HepG2 (cell line): ENCODE measurements around the gene FAM20A. TPM values are rescaled to one million over a fixed set of nuclear protein-coding genes. Genes with fewer than 3 reads are reported as not detected.

Experiments used
- HNF4A ChIP-seq: sonication (generic); formaldehyde crosslinking; IDR thresholded peaks from 2 replicates; pipeline ENCODE4 v1.4.0; 2020; ENCODE audit warnings: missing genetic modification reagents
- NR2F1 ChIP-seq, 2 experiments: fragments of 450-650 bp in 1 of 2; formaldehyde crosslinking in 1 of 2; IDR thresholded peaks; 2 replicates each; pipeline versions ENCODE4 v1.5.0 to v1.6.1; 2016 to 2020; ENCODE audit warnings: mild to moderate bottlenecking in 1 of 2, missing compliant biosample characterization in 1 of 2, missing genetic modification reagents in 1 of 2, moderate library complexity in 1 of 2
- REPIN1 ChIP-seq: sonication (generic); formaldehyde crosslinking; IDR thresholded peaks from 2 replicates; pipeline ENCODE4 v1.8.0; 2022; ENCODE audit warnings: missing genetic modification reagents, low read depth, mild to moderate bottlenecking, borderline replicate concordance
- SAFB2 ChIP-seq: sonication (generic); formaldehyde crosslinking; IDR thresholded peaks from 2 replicates; pipeline ENCODE4 v1.5.1; 2020; ENCODE audit warnings: missing genetic modification reagents, low read depth, mild to moderate bottlenecking, borderline replicate concordance
- SP140L ChIP-seq: sonication (generic); formaldehyde crosslinking; IDR thresholded peaks from 2 replicates; pipeline ENCODE4 v1.4.0; 2020; ENCODE audit warnings: missing genetic modification reagents, borderline replicate concordance
- STAT5B ChIP-seq: sonication (generic); formaldehyde crosslinking; IDR thresholded peaks from 2 replicates; pipeline ENCODE4 v1.4.0; 2020; ENCODE audit warnings: missing genetic modification reagents
- ZFP36L2 ChIP-seq: sonication (generic); formaldehyde crosslinking; IDR thresholded peaks from 2 replicates; pipeline ENCODE4 v1.4.0; 2020; ENCODE audit warnings: missing genetic modification reagents
- ZNF552 ChIP-seq: sonication (generic); formaldehyde crosslinking; IDR thresholded peaks from 2 replicates; pipeline ENCODE4 v1.9.0; 2022; ENCODE audit warnings: missing genetic modification reagents, mild to moderate bottlenecking, borderline replicate concordance
- ZNF562 ChIP-seq: sonication (generic); formaldehyde crosslinking; IDR thresholded peaks from 2 replicates; pipeline ENCODE4 v1.8.0; 2022; ENCODE audit warnings: missing genetic modification reagents, borderline replicate concordance
- ZNF768 ChIP-seq: sonication (generic); formaldehyde crosslinking; IDR thresholded peaks from 2 replicates; pipeline ENCODE4 v1.4.0; 2020; ENCODE audit warnings: missing genetic modification reagents
- ZNF83 ChIP-seq: sonication (generic); formaldehyde crosslinking; IDR thresholded peaks from 2 replicates; pipeline ENCODE4 v1.4.0; 2020; ENCODE audit warnings: missing genetic modification reagents, mild to moderate bottlenecking, borderline replicate concordance
- polyA plus RNA-seq, 8 experiments: library from polyadenylated mRNA; depleted of rRNA in 3 of 8; stranded (reverse) in 7 of 8; unstranded in 1 of 8; fragments of >200 nt; fragmentation: Illumina TruSeq in 4 of 8; extraction: Trizol in 4 of 8; gene quantifications; 2 replicates each; pipeline versions ENCODE4 v1.2.1 to v1.2.3, GENCODE V29; 2011 to 2016; ENCODE audit warnings: low read depth in 4 of 8, missing spikeins in 1 of 8, mixed read lengths in 1 of 8; ENCODE audit not compliant: insufficient read depth in 1 of 8
- total RNA-seq, 5 experiments: library from RNA; depleted of rRNA; stranded (reverse); fragments of >200 nt; fragmentation: Illumina TruSeq; extraction: Trizol; gene quantifications; 2 replicates each; pipeline ENCODE4 v1.2.3, GENCODE V29; 2016; ENCODE audit warnings: low read depth in 1 of 5
- TF ChIP-seq, protein P1 (sequence below): conservative IDR thresholded peaks from 2 replicates; pipeline ENCODE4 v1.6.1; 2018; ENCODE audit warnings: missing genetic modification reagents
- TF ChIP-seq, protein P2 (sequence below): sonication (generic); formaldehyde crosslinking; IDR thresholded peaks from 2 replicates; pipeline ENCODE4 v1.8.1; 2022; ENCODE audit warnings: low read depth, mild to moderate bottlenecking, missing genetic modification reagents
- TF ChIP-seq, protein P3 (sequence below): sonication (generic); formaldehyde crosslinking; IDR thresholded peaks from 2 replicates; pipeline ENCODE4 v1.8.1; 2023; ENCODE audit warnings: missing genetic modification reagents, mild to moderate bottlenecking, borderline replicate concordance
- TF ChIP-seq, protein P4 (sequence below): sonication (generic); formaldehyde crosslinking; conservative IDR thresholded peaks from 2 replicates; pipeline ENCODE4 v1.4.0; 2020; ENCODE audit warnings: missing genetic modification reagents
- TF ChIP-seq, protein P5 (sequence below): sonication (generic); formaldehyde crosslinking; IDR thresholded peaks from 2 replicates; pipeline ENCODE4 v1.5.1; 2020; ENCODE audit warnings: mild to moderate bottlenecking, missing genetic modification reagents, borderline replicate concordance

FAM20A gene
- total and polyA plus RNA-seq, 2 of the 13 experiments (the other 11 are each of a cell fraction or from before 2014, with no cell fraction given) = 9.3 to 20.7 TPM

DNA sequence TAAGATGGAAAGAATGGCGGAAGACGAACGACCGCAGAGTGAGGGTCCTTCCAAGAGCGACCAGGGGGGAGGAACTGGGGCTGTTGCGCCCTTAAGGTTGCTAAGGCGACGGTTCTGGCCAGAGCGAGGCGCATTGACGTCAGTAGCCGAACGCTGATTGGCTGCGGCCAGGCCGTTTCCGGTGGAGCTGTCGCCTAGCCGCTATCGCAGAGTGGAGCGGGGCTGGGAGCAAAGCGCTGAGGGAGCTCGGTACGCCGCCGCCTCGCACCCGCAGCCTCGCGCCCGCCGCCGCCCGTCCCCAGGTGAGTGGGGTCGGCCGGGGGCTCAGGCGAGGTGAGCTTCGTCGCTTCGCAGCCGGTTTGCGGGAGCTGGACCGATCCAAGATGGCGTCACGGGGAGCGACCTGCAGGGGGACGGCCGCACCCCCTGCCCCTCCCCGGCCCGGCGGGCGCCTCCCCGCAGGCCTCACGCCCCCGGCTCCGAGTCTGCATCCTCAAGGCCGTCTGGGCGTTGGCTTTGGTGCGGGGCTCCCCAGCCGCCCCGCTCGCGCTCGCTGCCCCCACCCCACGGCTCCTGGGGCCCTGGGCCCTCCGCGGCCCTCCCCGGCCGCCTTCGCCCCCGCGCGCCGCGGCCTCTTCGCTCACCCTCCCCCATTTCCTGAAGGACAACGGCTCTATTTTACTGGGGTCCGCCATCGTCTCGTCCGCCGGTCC is 88.8 kb downstream of the FAM20A start, which contains the start of gene PRKAR1A (continued):
- TF ChIP-seq, protein P1, sequence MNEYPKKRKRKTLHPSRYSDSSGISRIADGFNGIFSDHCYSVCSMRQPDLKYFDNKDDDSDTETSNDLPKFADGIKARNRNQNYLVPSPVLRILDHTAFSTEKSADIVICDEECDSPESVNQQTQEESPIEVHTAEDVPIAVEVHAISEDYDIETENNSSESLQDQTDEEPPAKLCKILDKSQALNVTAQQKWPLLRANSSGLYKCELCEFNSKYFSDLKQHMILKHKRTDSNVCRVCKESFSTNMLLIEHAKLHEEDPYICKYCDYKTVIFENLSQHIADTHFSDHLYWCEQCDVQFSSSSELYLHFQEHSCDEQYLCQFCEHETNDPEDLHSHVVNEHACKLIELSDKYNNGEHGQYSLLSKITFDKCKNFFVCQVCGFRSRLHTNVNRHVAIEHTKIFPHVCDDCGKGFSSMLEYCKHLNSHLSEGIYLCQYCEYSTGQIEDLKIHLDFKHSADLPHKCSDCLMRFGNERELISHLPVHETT (CRISPR knock-in tag) = no peak
- 0 out of 2 replicates have a peak, but pooled peaks have one; percentile 37 for TF ChIP-seq ZNF552 (CRISPR knock-in tag)
- TF ChIP-seq ZFP36L2 (CRISPR knock-in tag) = no peak
- peak; percentile 64 for TF ChIP-seq SAFB2
- TF ChIP-seq REPIN1 = peak; percentile 87
- TF ChIP-seq, protein P2, sequence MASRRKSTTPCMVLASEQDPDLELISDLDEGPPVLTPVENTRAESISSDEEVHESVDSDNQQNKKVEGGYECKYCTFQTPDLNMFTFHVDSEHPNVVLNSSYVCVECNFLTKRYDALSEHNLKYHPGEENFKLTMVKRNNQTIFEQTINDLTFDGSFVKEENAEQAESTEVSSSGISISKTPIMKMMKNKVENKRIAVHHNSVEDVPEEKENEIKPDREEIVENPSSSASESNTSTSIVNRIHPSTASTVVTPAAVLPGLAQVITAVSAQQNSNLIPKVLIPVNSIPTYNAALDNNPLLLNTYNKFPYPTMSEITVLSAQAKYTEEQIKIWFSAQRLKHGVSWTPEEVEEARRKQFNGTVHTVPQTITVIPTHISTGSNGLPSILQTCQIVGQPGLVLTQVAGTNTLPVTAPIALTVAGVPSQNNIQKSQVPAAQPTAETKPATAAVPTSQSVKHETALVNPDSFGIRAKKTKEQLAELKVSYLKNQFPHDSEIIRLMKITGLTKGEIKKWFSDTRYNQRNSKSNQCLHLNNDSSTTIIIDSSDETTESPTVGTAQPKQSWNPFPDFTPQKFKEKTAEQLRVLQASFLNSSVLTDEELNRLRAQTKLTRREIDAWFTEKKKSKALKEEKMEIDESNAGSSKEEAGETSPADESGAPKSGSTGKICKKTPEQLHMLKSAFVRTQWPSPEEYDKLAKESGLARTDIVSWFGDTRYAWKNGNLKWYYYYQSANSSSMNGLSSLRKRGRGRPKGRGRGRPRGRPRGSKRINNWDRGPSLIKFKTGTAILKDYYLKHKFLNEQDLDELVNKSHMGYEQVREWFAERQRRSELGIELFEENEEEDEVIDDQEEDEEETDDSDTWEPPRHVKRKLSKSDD = peak; percentile 94
- TF ChIP-seq SP140L (CRISPR knock-in tag) = no peak
- TF ChIP-seq STAT5B = no peak
- TF ChIP-seq NR2F1 (CRISPR knock-in tag; IDR thresholded peaks at IDR 0.05) = no peak; a peak in 1 of 4 replicates
- TF ChIP-seq HNF4A (CRISPR knock-in tag) = no peak
- TF ChIP-seq ZNF562 (CRISPR knock-in tag) = no peak
- no peak for TF ChIP-seq ZNF83
- TF ChIP-seq, protein P3, sequence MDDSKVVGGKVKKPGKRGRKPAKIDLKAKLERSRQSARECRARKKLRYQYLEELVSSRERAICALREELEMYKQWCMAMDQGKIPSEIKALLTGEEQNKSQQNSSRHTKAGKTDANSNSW (CRISPR knock-in tag) = peak; percentile 95; the same call in 1 of the 2 replicates
- TF ChIP-seq, protein P4, sequence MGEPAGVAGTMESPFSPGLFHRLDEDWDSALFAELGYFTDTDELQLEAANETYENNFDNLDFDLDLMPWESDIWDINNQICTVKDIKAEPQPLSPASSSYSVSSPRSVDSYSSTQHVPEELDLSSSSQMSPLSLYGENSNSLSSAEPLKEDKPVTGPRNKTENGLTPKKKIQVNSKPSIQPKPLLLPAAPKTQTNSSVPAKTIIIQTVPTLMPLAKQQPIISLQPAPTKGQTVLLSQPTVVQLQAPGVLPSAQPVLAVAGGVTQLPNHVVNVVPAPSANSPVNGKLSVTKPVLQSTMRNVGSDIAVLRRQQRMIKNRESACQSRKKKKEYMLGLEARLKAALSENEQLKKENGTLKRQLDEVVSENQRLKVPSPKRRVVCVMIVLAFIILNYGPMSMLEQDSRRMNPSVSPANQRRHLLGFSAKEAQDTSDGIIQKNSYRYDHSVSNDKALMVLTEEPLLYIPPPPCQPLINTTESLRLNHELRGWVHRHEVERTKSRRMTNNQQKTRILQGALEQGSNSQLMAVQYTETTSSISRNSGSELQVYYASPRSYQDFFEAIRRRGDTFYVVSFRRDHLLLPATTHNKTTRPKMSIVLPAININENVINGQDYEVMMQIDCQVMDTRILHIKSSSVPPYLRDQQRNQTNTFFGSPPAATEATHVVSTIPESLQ (CRISPR knock-in tag) = 0 out of 2 replicates have a peak, but pooled peaks have one; percentile 29
- no peak; the same call in 1 of the 2 replicates for TF ChIP-seq ZNF768
- TF ChIP-seq, protein P5, sequence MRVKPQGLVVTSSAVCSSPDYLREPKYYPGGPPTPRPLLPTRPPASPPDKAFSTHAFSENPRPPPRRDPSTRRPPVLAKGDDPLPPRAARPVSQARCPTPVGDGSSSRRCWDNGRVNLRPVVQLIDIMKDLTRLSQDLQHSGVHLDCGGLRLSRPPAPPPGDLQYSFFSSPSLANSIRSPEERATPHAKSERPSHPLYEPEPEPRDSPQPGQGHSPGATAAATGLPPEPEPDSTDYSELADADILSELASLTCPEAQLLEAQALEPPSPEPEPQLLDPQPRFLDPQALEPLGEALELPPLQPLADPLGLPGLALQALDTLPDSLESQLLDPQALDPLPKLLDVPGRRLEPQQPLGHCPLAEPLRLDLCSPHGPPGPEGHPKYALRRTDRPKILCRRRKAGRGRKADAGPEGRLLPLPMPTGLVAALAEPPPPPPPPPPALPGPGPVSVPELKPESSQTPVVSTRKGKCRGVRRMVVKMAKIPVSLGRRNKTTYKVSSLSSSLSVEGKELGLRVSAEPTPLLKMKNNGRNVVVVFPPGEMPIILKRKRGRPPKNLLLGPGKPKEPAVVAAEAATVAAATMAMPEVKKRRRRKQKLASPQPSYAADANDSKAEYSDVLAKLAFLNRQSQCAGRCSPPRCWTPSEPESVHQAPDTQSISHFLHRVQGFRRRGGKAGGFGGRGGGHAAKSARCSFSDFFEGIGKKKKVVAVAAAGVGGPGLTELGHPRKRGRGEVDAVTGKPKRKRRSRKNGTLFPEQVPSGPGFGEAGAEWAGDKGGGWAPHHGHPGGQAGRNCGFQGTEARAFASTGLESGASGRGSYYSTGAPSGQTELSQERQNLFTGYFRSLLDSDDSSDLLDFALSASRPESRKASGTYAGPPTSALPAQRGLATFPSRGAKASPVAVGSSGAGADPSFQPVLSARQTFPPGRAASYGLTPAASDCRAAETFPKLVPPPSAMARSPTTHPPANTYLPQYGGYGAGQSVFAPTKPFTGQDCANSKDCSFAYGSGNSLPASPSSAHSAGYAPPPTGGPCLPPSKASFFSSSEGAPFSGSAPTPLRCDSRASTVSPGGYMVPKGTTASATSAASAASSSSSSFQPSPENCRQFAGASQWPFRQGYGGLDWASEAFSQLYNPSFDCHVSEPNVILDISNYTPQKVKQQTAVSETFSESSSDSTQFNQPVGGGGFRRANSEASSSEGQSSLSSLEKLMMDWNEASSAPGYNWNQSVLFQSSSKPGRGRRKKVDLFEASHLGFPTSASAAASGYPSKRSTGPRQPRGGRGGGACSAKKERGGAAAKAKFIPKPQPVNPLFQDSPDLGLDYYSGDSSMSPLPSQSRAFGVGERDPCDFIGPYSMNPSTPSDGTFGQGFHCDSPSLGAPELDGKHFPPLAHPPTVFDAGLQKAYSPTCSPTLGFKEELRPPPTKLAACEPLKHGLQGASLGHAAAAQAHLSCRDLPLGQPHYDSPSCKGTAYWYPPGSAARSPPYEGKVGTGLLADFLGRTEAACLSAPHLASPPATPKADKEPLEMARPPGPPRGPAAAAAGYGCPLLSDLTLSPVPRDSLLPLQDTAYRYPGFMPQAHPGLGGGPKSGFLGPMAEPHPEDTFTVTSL (CRISPR knock-in tag) = no peak
